OCI-LY3 (cell line): ENCODE data around the gene OR10A5.

Source experiments
- CTCF ChIP-seq: fragments of 200-600, 300-600 bp; sonication (generic); IDR thresholded peaks from 2 replicates; pipeline ENCODE4 v1.5.1; 2014; ENCODE audit warnings: antibody characterized with exemption, low read length, low read depth
- EZH2phosphoT487 ChIP-seq: fragments of 200-600 bp; shearing (Covaris generic); IDR thresholded peaks from 2 replicates; pipeline ENCODE4 v1.6.1; 2018; ENCODE audit warnings: antibody characterized with exemption, mixed run types, low read depth

GRCh38 chr11:6875761-6876160, 30.3 kb downstream of the OR10A5 start:
- TF ChIP-seq CTCF, result no peak
- no peak for TF ChIP-seq EZH2phosphoT487
